Heart right ventricle (tissue), 16 donors: ENCODE measurements around the gene CGB2. TPM values are rescaled to one million over a fixed set of nuclear protein-coding genes. Genes with fewer than 3 reads are reported as not detected.
"Not testable (repeated sequence)": the region's sequence is repeated elsewhere in the genome, so short reads cannot be mapped to it uniquely, and the experiment has no call there.

Experiments used
- ATAC-seq, 8 donors: fragments of 200-7000 bp; cut with Tn5 transposase; one replicate each; pipeline ENCODE4 v1.9.1; 2020; ENCODE audit warnings: mild to moderate bottlenecking in 8 of 8, moderate library complexity in 8 of 8, moderate number of reproducible peaks in 1 of 8
- DNase-seq, 2 donors: peaks; one replicate each; pipeline ENCODE4 v3.0.0-alpha.2; 2020
- H3K27ac ChIP-seq, 10 donors: fragments of 200-600 bp; sonication (generic) in 2 of 10; one replicate each; pipeline versions ENCODE4 v1.5.0 to v1.8.0; 2020 to 2022; ENCODE audit warnings: mild to moderate bottlenecking in 3 of 10
- H3K27me3 ChIP-seq, 7 donors: fragments of 200-600 bp; one replicate each; pipeline ENCODE4 v1.8.0; 2021 to 2022; ENCODE audit warnings: mild to moderate bottlenecking in 2 of 7
- H3K36me3 ChIP-seq, 9 donors: fragments of 200-600 bp; sonication (generic) in 1 of 9; one replicate each; pipeline versions ENCODE4 v1.5.0 to v1.8.0; 2020 to 2022; ENCODE audit warnings: mild to moderate bottlenecking in 2 of 9
- H3K4me1 ChIP-seq, 9 donors: fragments of 200-600 bp; sonication (generic) in 1 of 9; one replicate each; pipeline versions ENCODE4 v1.5.0 to v1.8.0; 2020 to 2022; ENCODE audit warnings: mild to moderate bottlenecking in 4 of 9
- H3K4me3 ChIP-seq, 10 donors: fragments of 200-600 bp; sonication (generic) in 2 of 10; one replicate each; pipeline versions ENCODE4 v1.5.0 to v1.8.0; 2020 to 2022; ENCODE audit warnings: mild to moderate bottlenecking in 7 of 10, moderate library complexity in 2 of 10
- H3K9me3 ChIP-seq, 11 donors: fragments of 200-600 bp in 10 of 11; sonication (generic) in 2 of 11; one replicate each; pipeline versions ENCODE4 v1.5.0 to v1.8.0; 2013 to 2022; ENCODE audit warnings: mild to moderate bottlenecking in 2 of 11, control low read depth in 1 of 11, moderate library complexity in 1 of 11
- WGBS, 2 donors: extraction: QIAGEN DNeasy Blood & Tissue Kit; methylation state at CpG; one replicate each; pipeline ENCODE4 v1.1.7; 2013; ENCODE audit warnings: inconsistent platforms in 1 of 2; 5-methylcytosine and 5-hydroxymethylcytosine counted together
- intact Hi-C, 10 donors: fragments of 100-400 bp; cut with DNase I; formaldehyde crosslinking; loops; one replicate each; pipeline versions ENCODE4 v1.11.1 to v1.14.2; 2022
- polyA plus RNA-seq, 2 donors: library from polyadenylated mRNA; stranded (reverse); fragments of 200-250 nt; gene quantifications; one replicate each; pipeline ENCODE4 v1.2.3, GENCODE V29; 2013
- total RNA-seq, 10 donors: library from RNA; stranded (reverse); fragmentation: NEBNext Ultra II Directional in 3 of 10; extraction: Animal tissue kit (Norgen Biotek cat#: 25700) in 3 of 10; gene quantifications; one replicate each; pipeline versions ENCODE4 v1.2.1 to v1.2.4, GENCODE V29; 2021 to 2023
- TF ChIP-seq, protein P1 (sequence below), 9 donors: fragments of 200-600 bp; sonication (generic) in 2 of 9; IDR thresholded peaks; one replicate each; pipeline versions ENCODE4 v1.5.0 to v1.8.0; 2021 to 2022; ENCODE audit warnings: antibody characterized with exemption in 9 of 9, mild to moderate bottlenecking in 5 of 9, moderate library complexity in 1 of 9
- donor health status: Arrhythmogenic right ventricular cardiomyopathy.
- donor health status: ischemic (EF 13 %, LVEDD 7.1; RV severe dilation, severe dysfunction).
- donor health status: healthy with polysubstance abuse.
- donor health status: DM: no; HTN: yes; CAD: no.
- donor health status: DM: no; HTN: no; CAD: no.
- donor health status: ischemic (EF 25% LVEDD 6.9; RV normal size, moderate dysfunction).
- donor health status: ischemic (EF 25% LVEDD 5.7; RV mildly dilated, moderate dysfunction).
- donor health status: healthy.
- donor health status: DM: yes; HTN: yes; CAD: no.
- donor health status: Ischemic cardiomyopathy.
- donor health status: ischemic (EF 35%, LVEDD 5.7; RV mildly dilated, moderate dysfunction).
- donor health status: nonischemic (EF 11% LVEDD 7.7; RV severe dilation, severe dysfunction).
- donor health status: DM: yes; HTN: yes; CAD: no.
- donor health status: PGD.
- donor health status: ischemic (EF 29% LVEDD 5.4; RV normal size, mild dysfunction).
- donor health status: nonischemic (EF 23%, LVEDD 6.1; RV moderate dilation, normal function).

Gene CGB2
- total and polyA plus RNA-seq, 12 donors, result not detected

DNA sequence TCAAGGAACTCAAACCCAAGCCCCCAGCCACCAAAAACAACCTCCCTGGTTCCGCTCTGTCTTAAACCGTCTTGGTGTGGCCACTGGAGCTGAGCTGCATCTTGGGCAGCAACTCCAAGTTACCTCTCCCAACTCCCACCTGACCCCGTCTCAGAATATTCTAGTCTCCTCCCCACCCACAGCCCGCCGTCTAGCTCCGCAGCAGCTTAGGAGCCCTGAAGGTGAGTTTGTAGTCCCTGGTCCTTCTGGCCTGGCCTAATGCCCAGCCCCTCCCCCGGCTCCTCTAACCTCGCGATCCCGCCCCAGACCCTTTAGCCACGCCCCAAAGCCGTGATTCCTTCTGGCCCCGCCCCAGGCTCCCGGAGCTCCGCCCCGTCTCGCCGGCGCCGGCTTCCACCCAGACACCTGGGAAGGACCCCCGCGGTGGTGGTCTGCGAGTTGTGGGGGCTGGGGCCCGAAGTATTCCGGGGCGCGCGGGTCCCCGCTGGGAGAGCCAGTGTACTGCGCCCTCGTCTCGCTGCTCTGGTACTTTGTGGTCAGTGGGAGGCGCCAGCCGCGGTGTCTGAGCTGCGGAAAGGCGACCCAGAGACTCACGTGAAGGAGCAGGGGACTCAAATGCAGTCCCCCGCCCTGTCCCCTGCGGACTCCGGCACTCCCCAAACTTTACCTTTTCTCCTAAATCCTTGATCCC, 12.3 kb upstream of the CGB2 start:
- peak; percentile 46 to 69 for DNase-seq
- Histone ChIP-seq H3K4me3 (peak overlapping the region; percentile 32 to 59 (median 54)), H3K36me3 (peaks cover 0 to 19% (median 13%) of the 10 kb centered on the region in 9 donors), H3K27ac (no peak overlapping the region), H3K9me3 (no peaks in the 10 kb centered on the region), H3K4me1 (peaks cover 0 to 27% (median 23%) of the 10 kb centered on the region in 9 donors), H3K27me3 (peaks cover 0 to 41% (median 14%) of the 10 kb centered on the region in 7 donors)
- 10 to 24% methylated on average over 41 of the region's 41 CpGs for WGBS, 2 donors
- intact Hi-C loops, result no loop called here
- peak; percentile 46 to 73 (median 60) for ATAC-seq
- TF ChIP-seq, protein P1, sequence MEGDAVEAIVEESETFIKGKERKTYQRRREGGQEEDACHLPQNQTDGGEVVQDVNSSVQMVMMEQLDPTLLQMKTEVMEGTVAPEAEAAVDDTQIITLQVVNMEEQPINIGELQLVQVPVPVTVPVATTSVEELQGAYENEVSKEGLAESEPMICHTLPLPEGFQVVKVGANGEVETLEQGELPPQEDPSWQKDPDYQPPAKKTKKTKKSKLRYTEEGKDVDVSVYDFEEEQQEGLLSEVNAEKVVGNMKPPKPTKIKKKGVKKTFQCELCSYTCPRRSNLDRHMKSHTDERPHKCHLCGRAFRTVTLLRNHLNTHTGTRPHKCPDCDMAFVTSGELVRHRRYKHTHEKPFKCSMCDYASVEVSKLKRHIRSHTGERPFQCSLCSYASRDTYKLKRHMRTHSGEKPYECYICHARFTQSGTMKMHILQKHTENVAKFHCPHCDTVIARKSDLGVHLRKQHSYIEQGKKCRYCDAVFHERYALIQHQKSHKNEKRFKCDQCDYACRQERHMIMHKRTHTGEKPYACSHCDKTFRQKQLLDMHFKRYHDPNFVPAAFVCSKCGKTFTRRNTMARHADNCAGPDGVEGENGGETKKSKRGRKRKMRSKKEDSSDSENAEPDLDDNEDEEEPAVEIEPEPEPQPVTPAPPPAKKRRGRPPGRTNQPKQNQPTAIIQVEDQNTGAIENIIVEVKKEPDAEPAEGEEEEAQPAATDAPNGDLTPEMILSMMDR (IDR thresholded peaks at IDR 0.05), result peak in 3 of 9 donors; percentile 6 to 15 (median 7)

DNA sequence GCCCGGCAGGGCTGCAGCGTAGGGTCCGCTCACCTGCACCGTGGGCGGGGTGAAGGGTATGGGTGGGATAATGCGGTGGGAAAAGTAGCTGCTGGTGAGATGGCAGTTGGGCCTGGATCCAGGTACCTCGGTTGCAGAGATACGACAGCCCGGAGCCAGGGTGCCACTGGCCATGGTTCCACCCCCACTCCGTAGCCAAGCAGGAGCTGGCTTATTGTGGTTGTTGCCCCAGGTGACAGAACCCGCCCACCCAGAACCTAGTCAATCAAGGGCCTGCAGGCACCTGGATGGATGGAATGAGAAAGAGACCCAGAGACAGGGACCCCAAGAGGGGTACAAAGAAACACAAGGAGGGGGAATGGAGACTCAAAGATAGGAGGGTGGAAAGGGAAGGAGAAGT, 11.3 kb upstream of the CGB2 start:
- intact Hi-C loops, result no loop called here
- no peaks in the 10 kb centered on the region for H3K9me3 ChIP-seq
- peaks cover 0 to 27% (median 23%) of the 10 kb centered on the region in 9 donors for H3K4me1 ChIP-seq
- no peak overlapping the region for H3K4me3 ChIP-seq
- TF ChIP-seq, protein P1 (IDR thresholded peaks at IDR 0.05), result no peak
- no peak for DNase-seq
- no peak overlapping the region for H3K27ac ChIP-seq
- peaks cover 0 to 10% (median 3%) of the 10 kb centered on the region in 9 donors for H3K36me3 ChIP-seq
- WGBS, 2 donors, result 73 to 77% methylated on average over 11 of the region's 11 CpGs
- ATAC-seq, result no peak
- peaks cover 0 to 41% (median 14%) of the 10 kb centered on the region in 7 donors for H3K27me3 ChIP-seq

DNA sequence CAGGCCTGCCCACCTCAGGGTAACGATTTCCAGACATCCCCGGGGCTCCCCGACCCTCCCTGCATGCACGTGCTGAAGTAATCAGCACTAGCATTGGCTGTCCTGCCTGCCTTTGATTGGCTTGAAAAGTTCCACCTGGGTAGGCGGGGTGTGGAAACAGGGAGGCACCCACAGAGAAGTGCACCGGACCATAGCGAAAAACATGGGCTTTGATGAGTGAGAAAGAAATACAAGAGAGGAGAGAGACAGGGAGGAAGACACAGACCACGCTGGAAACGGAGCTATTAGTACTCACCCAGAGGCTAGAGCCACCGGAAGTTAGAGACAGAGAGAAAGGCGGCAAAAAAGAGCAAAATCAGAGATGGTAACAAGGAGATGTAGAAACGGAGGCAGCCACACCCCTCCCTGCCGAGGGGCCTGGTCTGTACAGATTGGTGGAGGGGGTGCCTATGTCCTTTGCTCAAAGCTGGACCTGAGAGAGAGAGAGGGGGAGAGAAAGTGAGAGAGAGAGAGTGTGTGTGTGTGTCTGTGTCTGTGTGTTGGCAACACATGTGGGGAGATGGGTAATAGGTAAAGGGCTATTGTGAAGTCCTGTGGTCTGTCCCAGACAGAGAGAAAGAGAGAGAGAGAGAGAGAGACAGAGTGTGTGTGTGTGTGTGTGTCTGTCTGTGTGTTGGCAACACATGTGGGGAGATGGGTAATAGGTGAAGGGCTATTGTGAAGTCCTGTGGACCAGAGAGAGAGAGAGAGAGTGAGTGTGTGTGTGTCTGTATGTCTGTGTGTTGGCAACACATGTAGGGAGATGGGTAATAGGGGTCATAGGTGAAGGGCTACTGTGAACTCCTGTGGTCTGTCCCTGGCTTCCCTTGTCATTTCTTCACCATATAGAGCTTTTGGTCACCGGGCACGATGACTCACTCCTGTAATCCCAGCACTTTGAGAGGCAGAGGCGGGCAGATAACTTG, 10.5 kb upstream of the CGB2 start:
- DNase-seq, result no peak
- Histone ChIP-seq H3K9me3 (no peaks in the 10 kb centered on the region), H3K4me3 (no peak overlapping the region), H3K36me3 (peaks cover 0 to 3% (median 0%) of the 10 kb centered on the region in 9 donors), H3K27ac (no peak overlapping the region), H3K4me1 (peaks cover 0 to 27% (median 23%) of the 10 kb centered on the region in 9 donors), H3K27me3 (peaks cover 0 to 41% (median 14%) of the 10 kb centered on the region in 7 donors)
- TF ChIP-seq, protein P1 (IDR thresholded peaks at IDR 0.05), result no peak
- 43 to 45% methylated on average over 16 of the region's 16 CpGs for WGBS, 2 donors
- intact Hi-C loops, result no loop called here
- ATAC-seq, result no peak

DNA sequence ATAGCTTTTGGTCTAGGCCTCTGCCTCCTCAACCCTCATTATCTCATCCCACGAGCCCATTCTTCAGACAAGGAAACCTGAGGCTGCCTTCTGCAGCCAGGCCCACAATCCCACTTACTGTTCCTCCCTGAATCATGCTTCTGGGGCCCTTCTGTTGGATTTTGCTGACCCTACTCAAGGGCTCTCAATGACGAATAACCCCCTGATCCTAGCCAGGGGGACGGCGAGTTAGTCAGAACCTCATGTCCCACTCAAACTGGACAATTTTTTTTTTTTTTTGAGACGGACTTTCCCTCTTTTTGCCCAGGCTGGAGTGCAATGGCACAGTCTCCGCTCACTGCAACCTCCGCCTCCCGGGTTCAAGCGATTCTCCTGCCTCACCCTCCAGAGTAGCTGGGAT, 9.6 kb upstream of the CGB2 start:
- WGBS, 2 donors, result 91 to 93% methylated on average over 9 of the region's 9 CpGs
- Histone ChIP-seq H3K4me1 (peaks cover 0 to 26% (median 23%) of the 10 kb centered on the region in 9 donors), H3K4me3 (no peak overlapping the region), H3K36me3 (no peaks in the 10 kb centered on the region), H3K27me3 (peaks cover 0 to 41% (median 14%) of the 10 kb centered on the region in 7 donors), H3K9me3 (no peaks in the 10 kb centered on the region), H3K27ac (no peak overlapping the region)
- TF ChIP-seq, protein P1 (IDR thresholded peaks at IDR 0.05), result no peak
- DNase-seq (no peak), ATAC-seq (no peak)
- intact Hi-C loops, result no loop called here

DNA sequence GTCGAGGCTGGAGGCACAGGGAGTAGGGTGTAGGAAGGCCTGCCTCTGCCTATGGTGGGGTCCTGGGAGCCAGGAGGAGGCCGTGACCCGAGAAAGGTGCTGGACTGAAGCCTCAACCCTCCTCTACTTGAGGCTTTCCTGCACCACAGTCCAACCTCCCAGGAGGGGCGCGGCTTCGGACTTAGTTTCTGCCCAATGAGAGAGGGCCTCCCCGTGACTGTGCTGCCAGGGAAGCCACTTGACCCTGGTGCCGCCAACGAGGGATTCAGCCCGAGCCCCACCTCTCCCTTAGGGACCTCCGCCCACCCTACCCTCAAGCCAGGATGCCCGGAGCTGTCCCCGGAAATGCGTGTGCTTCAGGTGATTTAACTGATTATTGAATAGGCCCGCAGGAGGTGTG, 7.5 kb upstream of the CGB2 start, which contains the start of gene CGB3:
Gene CGB3 (minus strand): TSS at position 101 of the 400 bp plus-strand sequence. CDS start 362 bp downstream, outside the sequence.
- 62 to 78% methylated on average over 12 to 13 of the region's 15 CpGs for WGBS, 2 donors
- H3K27ac ChIP-seq, H3K36me3 ChIP-seq, ATAC-seq, intact Hi-C loops, H3K4me3 ChIP-seq, H3K9me3 ChIP-seq, H3K4me1 ChIP-seq, DNase-seq: not testable (repeated sequence)
- peaks cover 0 to 21% (median 5%) of the 10 kb centered on the region in 7 donors for H3K27me3 ChIP-seq

DNA sequence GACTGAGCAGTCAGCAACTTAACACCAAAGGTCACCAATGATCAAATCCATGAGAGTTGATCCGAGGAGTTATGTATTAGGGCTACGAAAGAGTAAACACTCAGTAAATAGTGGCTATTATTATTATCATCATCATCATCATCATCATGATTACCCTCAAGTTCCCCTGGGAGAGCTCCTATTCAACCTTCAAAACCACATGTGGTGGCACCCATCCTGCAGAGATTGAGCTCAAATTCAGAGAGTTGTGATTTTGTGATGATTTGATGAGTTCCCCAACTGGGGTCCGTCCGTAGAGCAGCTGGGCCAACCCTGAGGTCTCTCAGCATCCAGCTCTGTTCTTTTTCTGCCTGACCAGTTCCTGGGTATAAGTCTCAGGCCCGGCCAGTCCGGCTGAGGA, 6.6 kb upstream of the CGB2 start:
- H3K4me1 ChIP-seq, H3K4me3 ChIP-seq, ATAC-seq, DNase-seq, H3K9me3 ChIP-seq, intact Hi-C loops, H3K27ac ChIP-seq, H3K36me3 ChIP-seq: not testable (repeated sequence)
- H3K27me3 ChIP-seq, result peaks cover 0 to 13% (median 0%) of the 10 kb centered on the region in 7 donors
- WGBS, 2 donors, result 86 to 90% methylated on average over 3 to 4 of the region's 6 CpGs
